H7 (cell line): ENCODE measurements around the gene ITPKB. TPM values are rescaled to one million over a fixed set of nuclear protein-coding genes. Genes with fewer than 3 reads are reported as not detected.
A peak's percentile ranks its signal among the peaks of the same experiment; 100 is the strongest.
"Not testable (repeated sequence)": the region's sequence is repeated elsewhere in the genome, so short reads cannot be mapped to it uniquely, and the experiment has no call there.

ENCODE experiments used
- DNase-seq: peaks from one replicate; pipeline ENCODE4 v3.0.0; 2012
- H3K27me3 ChIP-seq: 2 replicates; pipeline ENCODE4 v1.6.0; 2011; ENCODE audit warnings: mild to moderate bottlenecking, low read length; ENCODE audit not compliant: control insufficient read depth, insufficient read depth
- H3K36me3 ChIP-seq: replicated peaks from 2 replicates; pipeline ENCODE4 v1.5.1; 2011; ENCODE audit warnings: low read length; ENCODE audit not compliant: control insufficient read depth, insufficient read depth
- H3K4me3 ChIP-seq: 2 replicates; pipeline ENCODE4 v1.5.1; 2011; ENCODE audit warnings: low read depth, mild to moderate bottlenecking, control low read depth, low read length, moderate library complexity; ENCODE audit not compliant: insufficient read depth
- total RNA-seq: library from RNA; depleted of rRNA; stranded (reverse); fragments of >200 nt; shearing (Covaris generic); gene quantifications from 2 replicates; pipeline ENCODE4 v1.2.3, GENCODE V29; 2014

ITPKB gene
- total RNA-seq, 1 experiment from 2014 or later = 15.3 TPM

DNA sequence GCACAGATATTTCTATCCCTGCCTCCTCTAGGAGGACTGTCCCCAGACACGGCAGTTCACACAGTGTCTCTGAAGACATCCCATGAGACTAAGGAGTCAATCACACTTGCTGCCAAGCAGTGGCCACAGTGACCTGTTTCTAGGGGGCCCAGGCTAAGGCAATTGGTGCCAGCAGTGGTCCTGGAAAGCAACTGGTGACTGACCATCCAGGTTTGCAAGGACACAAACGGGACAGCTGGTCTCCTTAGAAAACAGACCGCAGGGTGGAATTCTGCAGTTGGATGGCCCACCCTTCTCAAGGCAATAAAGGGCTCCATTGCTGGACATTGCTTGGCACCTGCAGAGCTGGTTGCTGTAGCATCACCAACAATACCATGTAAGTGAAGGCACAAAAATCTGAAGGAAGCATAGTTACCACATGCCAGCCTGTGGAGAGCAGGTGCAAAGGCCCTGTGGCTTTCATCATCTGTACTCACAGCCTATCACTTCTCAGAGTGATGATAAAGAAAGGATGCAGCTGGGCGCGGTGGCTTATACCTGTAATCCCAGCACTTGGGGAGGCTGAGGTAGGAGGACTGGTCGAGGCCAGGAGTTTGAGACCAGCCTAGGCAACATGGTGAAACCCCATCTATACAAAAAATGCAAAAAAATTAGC is 109.1 kb downstream of the ITPKB start:
- Histone ChIP-seq H3K4me3 (no peak overlapping the region), H3K36me3 (no peaks in the 10 kb centered on the region), H3K27me3 (peaks cover 8% of the 10 kb centered on the region)
- peak; percentile 7 for DNase-seq

DNA sequence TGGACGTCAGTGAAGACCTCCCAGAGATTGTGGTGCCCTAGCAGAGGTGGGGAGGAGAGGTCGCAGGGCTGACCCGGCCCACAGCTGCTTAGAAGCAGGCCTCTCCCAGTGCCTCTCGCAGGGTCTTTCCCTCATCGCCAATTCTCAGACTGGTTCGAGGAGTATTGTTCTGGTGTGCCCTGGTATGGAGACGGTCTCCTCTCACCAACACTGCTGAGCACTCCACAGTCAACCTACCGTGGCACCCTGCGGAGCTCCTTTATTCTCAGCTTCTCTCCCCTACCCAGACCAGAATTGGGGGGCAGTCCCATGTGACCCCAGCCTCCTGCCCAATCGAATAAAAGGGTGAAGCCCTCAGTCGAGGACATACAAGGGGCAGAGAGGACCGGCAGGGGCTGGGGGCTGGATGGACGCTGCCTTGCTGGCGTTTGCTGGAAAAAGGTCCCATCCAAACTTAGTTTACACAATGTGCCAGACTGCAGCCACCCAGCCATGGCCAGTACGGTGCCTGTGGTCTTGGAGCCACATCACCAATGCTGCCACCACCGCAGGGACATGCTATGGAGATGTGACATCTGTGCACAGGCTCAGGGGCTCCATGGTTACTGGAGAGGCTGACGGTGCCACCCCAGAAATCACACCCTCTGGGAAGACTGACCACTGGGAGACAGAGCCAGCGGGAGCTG is 109.7 kb downstream of the ITPKB start:
- DNase-seq = peak; percentile 22
- H3K4me3 ChIP-seq = no peak overlapping the region
- H3K27me3 ChIP-seq = peaks cover 8% of the 10 kb centered on the region
- no peaks in the 10 kb centered on the region for H3K36me3 ChIP-seq

DNA sequence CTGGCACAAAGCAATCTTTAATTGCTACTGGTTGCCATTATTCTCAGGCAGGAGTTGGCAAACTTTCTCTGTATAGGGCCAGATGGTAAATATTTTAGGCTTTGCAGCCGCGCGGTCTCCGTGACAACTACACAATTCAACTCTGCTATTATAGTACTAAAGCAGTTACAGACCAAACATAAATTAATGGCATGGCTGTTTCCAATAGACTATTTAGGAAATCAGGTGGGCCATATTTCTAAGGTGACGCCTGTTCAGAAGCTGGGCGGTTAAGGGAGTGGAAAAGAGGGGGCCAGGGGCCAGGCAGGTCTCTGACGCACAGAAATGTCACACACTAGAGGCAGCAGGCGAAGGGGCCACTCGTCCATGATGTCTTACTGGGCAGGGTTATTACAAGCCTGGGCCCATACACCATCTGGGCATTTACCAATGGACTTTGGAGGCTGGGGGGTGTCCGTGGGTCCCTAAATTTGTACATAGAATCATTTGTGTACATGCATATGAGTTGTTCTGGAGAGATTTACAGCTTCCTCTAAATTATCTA is 110.4 kb downstream of the ITPKB start:
- Histone ChIP-seq H3K4me3 (no peak overlapping the region), H3K27me3 (peaks cover 8% of the 10 kb centered on the region), H3K36me3 (no peaks in the 10 kb centered on the region)
- peak; percentile 9 for DNase-seq

DNA sequence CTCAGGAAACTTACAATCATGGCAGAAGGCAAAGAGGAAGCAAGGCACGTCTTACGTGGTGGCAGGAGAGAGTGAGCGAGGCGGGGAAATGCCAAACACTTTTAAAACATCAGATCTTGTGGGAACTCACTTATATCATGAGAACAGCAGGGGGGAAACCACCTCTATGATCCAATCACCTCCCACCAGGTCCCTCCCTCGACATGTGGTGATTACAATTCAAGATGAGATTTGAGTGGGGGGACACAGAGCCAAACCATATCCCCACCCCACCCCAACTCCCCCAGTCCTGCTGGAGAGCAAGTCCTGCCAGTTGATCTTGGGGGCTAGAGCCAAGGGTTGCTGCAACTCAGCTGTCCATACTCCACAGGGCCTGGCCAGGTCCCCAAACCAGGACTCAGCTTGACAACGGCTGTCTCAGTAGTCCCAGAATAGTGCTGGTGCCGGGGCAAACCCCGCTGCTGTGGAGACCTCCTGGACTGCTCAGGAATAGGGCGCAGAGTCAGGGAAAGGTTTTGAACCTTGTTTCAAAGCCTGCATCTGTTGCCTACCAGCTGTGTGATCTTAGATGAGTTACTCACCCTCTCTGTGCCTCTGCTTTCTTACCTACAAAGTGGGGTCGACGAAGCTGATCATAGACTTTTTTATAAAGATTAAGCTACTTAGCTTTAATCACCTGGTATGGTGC is 111.0 kb downstream of the ITPKB start:
- DNase-seq = peak; percentile 4
- Histone ChIP-seq H3K36me3 (no peaks in the 10 kb centered on the region), H3K4me3 (no peak overlapping the region), H3K27me3 (peaks cover 8% of the 10 kb centered on the region)

DNA sequence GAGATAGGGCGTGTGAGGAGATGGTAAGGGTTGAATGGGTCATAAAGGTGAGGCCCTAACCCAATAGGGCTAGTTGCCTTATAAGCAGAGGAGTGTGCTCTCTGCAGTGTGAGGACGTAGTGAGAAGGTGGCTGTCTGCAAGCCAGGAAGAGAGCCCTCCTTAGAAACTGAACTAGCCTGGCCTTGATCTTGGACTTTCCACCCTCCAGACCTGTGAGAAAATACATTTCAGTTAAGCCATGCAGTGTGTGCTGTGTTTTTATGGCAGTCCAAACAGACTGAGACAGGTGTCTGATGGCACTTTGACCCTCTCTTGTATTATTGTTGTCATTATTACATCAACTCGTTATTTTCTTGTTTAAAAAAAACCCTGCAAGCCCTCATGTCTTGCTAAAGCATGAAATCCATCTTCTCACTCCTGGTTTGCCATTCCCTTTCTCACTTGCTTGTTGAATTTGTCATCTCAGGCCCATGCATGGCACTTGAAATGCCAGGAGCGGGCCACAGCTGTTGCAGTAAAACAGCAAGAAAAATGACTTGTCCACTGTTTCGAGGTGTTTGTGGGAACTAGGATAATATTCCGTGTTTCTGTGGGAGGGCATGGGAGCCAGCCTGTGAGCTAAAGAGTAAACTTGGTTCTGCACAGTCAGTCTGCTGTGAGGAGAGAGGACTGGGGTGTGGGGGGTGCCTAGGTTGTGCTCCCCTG is 111.9 kb downstream of the ITPKB start:
- Histone ChIP-seq H3K4me3 (no peak overlapping the region), H3K27me3 (peaks cover 8% of the 10 kb centered on the region), H3K36me3 (no peaks in the 10 kb centered on the region)
- no peak for DNase-seq

DNA sequence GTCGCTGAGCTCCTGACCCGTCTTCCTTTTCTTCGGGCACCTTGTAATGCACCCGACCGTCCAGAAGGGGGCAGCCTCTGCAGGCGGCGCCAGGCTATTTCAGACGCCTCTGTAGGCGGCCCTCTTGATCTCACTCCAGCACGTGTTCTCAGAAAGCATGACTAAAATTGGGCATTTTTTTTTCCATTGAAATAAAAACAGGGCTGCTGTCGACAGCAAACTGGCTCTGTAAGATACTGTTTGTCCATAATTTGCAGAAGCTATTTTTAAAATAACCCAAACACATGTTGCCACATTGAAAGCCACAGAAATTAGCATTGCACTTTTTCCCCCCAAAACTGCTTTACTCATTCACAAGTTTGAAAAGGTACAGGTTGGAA is 112.5 kb downstream of the ITPKB start:
- peak; percentile 88 for DNase-seq
- no peaks in the 10 kb centered on the region for H3K36me3 ChIP-seq
- peaks cover 8% of the 10 kb centered on the region for H3K27me3 ChIP-seq
- no peak overlapping the region for H3K4me3 ChIP-seq

DNA sequence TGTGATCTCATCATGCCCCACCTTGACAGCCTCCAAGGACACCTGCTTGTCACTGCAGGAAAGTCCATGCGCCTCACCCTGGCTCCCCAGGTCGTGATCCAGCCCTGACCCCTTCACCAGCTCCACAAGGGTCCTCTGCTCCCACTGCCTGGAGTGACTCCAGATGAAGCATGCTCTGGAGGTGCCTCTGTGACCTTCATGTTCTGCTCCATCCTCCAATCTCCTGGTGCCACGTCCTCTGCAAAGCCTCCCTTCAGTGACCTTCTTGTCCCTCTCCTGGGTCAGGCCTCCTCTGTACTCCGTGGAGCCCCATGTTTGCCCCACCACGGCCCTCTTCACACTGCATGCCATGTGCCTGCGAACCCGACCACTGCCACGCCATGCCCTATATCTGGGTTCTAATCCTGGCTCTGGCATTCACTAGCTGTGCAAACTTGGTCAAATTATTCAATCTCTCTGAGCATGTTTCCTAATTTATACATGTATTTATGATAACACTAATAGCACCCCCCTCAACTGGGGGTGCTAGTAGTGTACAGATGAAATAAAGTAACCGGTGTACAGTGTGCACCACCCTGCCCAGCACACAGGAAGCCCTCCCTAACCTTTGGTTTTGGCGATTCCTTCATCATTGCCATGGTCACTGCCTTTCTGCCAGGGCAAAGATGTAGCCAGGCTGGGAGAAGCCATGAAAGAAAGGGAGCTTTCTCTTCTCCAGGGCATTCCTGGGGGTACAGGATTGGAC is 113.1 kb downstream of the ITPKB start:
- no peaks in the 10 kb centered on the region for H3K36me3 ChIP-seq

DNA sequence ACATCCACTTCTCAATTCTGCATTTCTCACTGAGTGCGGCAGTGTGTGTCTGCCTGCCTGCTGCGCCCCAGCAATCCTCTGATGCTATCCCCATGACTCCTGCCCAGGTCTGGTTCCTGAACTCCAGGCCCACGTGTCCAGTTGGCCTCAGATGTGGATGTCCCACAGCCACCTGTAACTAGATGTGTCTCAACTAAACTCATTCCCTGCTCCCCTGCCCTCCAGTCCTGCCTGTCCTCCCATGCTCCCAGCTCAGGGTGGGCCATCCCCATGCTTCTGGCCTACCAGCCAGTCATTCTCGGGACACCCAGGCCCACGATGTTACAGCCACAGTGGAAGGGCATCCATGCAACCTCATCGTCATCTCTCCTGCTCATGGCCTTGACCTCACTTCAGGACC is 113.8 kb downstream of the ITPKB start:
- Histone ChIP-seq H3K27me3 (peaks cover 8% of the 10 kb centered on the region), H3K4me3 (no peak overlapping the region), H3K36me3 (no peaks in the 10 kb centered on the region)
- DNase-seq = peak; percentile 4

More for the DNA sequence above, 113.1 kb downstream of the ITPKB start:
- Histone ChIP-seq H3K27me3 (peaks cover 8% of the 10 kb centered on the region), H3K4me3 (no peak overlapping the region)
- DNase-seq = no peak

DNA sequence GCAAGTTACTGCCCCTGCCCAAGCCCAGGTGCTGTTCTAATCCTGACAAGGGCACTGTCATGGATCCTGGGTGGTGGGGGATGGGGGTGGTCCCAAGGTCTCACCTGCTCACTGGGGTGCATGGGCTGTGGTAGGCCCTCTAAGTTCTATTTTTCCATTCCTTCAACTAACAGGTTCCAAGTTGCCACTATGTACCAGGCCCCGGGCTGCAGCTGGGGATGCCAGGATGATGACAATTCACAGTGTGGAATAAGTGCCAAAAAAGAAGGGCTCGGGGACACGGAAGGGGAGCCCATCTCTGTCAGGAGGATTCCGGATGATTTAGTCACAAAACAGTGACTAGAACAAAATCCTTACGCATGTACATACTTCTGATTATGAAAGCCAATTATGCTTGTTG is 114.6 kb downstream of the ITPKB start:
- peaks cover 8% of the 10 kb centered on the region for H3K27me3 ChIP-seq
- DNase-seq = peak; percentile 4
- no peak overlapping the region for H3K4me3 ChIP-seq
- H3K36me3 ChIP-seq = no peaks in the 10 kb centered on the region

DNA sequence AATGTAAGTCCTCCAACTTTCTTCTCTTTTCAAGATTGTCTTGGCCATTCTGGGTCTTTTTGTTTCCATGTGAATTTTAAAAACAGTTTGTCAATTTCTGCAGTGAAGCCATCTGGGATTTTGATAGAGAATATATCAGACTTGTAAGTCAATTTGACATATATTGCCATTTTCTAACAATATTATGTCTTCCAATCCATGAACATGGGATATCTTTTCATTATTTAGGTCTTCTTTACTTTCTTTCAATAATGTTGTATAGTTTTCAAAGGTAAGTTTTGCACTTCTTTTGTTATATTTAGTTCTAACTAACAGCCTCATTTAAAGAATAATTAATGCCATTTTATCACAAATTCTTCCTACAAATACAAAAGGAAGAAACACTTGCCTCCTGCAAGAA is 117.1 kb downstream of the ITPKB start:
- no peak for DNase-seq
- Histone ChIP-seq H3K27me3 (peaks cover 5% of the 10 kb centered on the region), H3K4me3 (no peak overlapping the region), H3K36me3 (no peaks in the 10 kb centered on the region)

DNA sequence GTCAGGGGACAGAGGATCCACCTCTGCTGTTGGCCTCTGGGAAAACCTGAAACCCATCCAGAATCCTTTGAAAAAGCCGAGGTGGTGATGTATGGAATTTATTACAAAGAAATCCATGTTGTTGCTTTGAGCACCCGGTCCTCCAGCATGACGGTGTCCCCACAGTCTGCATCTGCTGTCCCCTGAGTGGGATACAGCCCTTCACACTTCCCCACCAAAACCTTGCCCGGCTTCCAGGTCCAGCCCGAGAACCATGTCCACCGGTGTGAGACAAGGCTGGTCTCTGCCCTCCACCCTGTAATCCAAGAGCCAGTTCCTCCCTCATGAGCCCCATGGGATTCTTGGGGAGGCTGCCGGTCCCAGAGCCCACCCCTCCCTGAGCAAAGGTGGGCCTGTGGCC is 120.1 kb downstream of the ITPKB start:
- no peak overlapping the region for H3K4me3 ChIP-seq
- H3K27me3 ChIP-seq = no peaks in the 10 kb centered on the region; the same call in 1 of the 2 replicates
- DNase-seq = peak; percentile 11
- H3K36me3 ChIP-seq = no peaks in the 10 kb centered on the region

DNA sequence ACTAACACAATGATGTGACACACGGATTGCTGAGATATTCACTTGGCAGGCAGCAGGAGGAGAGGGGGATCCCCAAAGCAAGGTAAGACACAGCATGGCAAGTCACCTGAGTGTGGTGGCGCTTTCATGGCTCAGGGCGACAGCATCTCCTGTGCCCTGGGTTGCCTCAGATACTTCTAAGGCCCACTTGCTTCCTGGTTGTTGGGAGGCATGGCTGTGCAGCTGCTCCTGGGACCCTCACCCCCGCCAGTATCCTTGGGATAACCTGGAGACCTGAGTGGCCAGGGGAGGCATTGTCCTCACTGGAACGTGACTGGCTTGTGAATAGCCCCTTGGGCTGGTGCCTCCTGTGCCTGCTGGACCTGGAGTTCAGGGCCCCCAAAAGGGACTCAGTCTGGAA is 120.7 kb downstream of the ITPKB start:
- H3K4me3 ChIP-seq = no peak overlapping the region
- DNase-seq = no peak
- H3K36me3 ChIP-seq = no peaks in the 10 kb centered on the region
- H3K27me3 ChIP-seq = no peaks in the 10 kb centered on the region; the same call in 1 of the 2 replicates

DNA sequence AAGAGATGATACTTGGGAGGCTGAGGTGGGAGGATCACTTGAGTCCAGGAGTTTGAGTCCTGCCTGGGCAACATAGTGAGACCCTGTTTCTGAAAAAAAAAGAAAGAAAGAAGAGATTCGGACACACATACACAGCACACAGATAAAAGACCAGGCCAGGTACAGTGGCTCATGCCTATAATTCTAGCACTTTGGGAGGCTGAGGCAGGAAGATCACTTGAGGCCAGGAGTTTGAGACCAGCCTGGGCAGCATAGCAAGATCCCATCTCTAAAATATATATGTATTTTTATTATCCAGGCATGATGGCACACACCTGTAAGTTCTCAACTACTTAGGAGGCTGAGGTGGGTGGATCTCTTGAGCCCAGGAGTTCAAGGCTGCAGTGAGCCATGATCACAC is 121.4 kb downstream of the ITPKB start:
- DNase-seq, H3K4me3 ChIP-seq, H3K36me3 ChIP-seq, H3K27me3 ChIP-seq: not testable (repeated sequence)

DNA sequence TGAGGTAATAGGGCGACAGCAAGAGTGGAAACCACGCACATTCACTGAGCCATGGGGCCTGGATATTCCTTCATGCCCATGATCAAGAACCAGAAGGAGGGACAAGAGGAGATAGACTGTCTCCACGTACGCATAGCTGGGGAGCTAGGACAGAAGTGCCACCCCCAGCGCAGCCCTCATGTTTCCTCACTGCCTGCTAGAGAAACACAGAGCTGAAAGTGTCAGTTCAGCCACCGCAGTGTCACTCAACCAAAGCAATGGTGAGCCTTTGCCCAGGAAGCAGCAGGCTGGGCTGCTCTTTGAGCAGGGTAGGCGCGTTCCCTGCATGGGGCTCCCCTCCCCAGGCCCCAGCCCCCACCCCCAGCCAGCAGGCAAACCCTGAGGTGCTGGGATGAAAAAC is 122.0 kb downstream of the ITPKB start:
- Histone ChIP-seq H3K4me3 (no peak overlapping the region), H3K27me3 (no peaks in the 10 kb centered on the region; the same call in 1 of the 2 replicates), H3K36me3 (no peaks in the 10 kb centered on the region)
- DNase-seq = no peak
